ENCODE measurements around the gene ATP2A1.

Gene ATP2A1

GRCh38 chr16:28915181-28915580 lies 36.9 kb downstream of the ATP2A1 start:
- peak; percentile 67 for DNase-seq (ENCODE audit: low read depth)

DNA sequence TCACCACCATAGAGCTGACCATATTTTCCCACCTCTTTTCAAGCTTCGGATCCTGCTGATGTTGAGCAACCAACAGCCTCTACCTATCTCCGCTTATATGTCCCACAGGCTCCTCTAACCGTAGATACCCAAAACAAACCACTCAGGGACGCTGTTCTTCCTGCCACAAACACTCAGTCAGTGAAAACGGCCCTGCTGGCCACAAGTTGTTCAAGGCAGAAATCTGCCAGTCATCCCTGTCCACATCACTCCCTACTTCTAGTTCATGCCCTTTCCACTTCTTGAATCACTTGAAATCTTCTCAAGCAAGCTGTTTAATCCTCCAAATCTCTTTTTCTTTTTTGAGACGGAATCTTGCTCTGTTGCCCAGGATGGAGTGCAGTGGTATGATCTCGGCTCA lies 38.8 kb downstream of the ATP2A1 start:
- TF ChIP-seq, protein P1, sequence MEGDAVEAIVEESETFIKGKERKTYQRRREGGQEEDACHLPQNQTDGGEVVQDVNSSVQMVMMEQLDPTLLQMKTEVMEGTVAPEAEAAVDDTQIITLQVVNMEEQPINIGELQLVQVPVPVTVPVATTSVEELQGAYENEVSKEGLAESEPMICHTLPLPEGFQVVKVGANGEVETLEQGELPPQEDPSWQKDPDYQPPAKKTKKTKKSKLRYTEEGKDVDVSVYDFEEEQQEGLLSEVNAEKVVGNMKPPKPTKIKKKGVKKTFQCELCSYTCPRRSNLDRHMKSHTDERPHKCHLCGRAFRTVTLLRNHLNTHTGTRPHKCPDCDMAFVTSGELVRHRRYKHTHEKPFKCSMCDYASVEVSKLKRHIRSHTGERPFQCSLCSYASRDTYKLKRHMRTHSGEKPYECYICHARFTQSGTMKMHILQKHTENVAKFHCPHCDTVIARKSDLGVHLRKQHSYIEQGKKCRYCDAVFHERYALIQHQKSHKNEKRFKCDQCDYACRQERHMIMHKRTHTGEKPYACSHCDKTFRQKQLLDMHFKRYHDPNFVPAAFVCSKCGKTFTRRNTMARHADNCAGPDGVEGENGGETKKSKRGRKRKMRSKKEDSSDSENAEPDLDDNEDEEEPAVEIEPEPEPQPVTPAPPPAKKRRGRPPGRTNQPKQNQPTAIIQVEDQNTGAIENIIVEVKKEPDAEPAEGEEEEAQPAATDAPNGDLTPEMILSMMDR (conservative IDR thresholded peaks at IDR 0.05; ENCODE audit: control insufficient read depth, insufficient read depth, low read depth, low read length), result no peak
- no peak overlapping the region for H3K4me3 ChIP-seq (ENCODE audit: control insufficient read depth, low read depth, low read length)
- no peak for DNase-seq (ENCODE audit: low read depth)

More at GRCh38 chr16:28915181-28915580, 36.9 kb downstream of the ATP2A1 start:
- TF ChIP-seq, protein P1 (conservative IDR thresholded peaks at IDR 0.05; ENCODE audit: control insufficient read depth, insufficient read depth, low read depth, low read length), result no peak
- H3K4me3 ChIP-seq (ENCODE audit: control insufficient read depth, low read depth, low read length), result no peak overlapping the region

- TF ChIP-seq, protein P1 (conservative IDR thresholded peaks at IDR 0.05; ENCODE audit: control insufficient read depth, insufficient read depth, low read depth, low read length), result no peak
- no peak overlapping the region for H3K4me3 ChIP-seq (ENCODE audit: control insufficient read depth, low read depth, low read length)
- DNase-seq (ENCODE audit: low read depth), result no peak
These were observed 40.4 kb downstream of the ATP2A1 start for GRCh38 chr16:28918698-28919097.

DNA sequence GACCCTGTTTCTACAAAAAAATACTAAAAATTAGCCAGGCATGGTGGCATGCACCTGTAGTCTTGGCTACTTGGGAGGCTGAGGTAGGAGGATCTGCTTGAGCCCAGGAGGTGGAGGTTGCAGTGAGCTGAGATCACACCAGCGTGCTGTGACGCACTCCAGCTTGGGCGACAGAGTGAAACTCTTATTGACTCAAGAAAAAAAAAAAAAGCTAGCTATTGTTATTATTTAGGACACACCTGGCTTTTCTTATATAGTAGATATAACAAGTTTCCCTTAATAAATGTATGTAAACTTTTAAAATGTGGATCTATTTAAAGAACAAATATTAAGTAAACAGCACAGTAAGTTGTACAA lies 44.9 kb downstream of the ATP2A1 start:
- TF ChIP-seq, protein P1 (conservative IDR thresholded peaks at IDR 0.05; ENCODE audit: control insufficient read depth, insufficient read depth, low read depth, low read length), result no peak
- DNase-seq (ENCODE audit: low read depth), result no peak
- no peak overlapping the region for H3K4me3 ChIP-seq (ENCODE audit: control insufficient read depth, low read depth, low read length)

DNA sequence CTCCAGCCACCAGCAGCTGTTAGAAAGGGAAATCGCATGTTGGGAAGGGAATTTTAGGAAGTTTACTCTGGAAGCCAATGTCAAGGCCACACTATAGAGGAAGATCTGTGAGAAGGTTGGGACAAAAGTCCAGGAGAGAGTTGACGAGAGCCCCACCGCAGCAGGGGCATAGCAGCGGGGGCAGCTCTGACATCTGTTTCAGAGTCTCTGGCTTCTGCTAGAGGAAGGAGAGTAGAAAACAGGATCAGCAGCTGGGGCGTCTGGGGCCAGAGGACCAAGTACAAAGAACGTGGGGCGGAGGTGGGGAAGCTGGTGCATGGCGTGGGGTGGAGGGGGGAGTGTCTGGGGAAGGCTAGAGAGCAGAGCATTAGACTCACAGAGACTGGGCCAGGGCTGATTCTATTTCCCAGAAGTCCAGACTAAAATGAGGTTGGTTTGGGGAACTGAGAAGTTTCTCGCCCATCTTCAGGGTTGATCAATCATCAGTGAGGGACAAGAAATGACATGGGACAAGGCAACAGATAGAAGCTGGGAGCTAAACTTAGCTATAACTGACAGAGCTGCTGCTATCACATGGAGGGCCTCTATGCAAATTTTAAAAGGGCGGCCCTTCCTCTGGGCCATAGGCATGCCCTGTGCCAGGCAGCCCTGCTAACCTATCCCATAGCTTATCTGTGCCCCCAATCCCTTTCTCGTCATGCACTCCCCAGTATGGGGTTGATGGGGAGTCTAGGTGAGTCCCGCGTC lies 45.5 kb downstream of the ATP2A1 start:
- DNase-seq (ENCODE audit: low read depth), result no peak
- TF ChIP-seq, protein P1 (conservative IDR thresholded peaks at IDR 0.05; ENCODE audit: control insufficient read depth, insufficient read depth, low read depth, low read length), result no peak
- no peak overlapping the region for H3K4me3 ChIP-seq (ENCODE audit: control insufficient read depth, low read depth, low read length)

DNA sequence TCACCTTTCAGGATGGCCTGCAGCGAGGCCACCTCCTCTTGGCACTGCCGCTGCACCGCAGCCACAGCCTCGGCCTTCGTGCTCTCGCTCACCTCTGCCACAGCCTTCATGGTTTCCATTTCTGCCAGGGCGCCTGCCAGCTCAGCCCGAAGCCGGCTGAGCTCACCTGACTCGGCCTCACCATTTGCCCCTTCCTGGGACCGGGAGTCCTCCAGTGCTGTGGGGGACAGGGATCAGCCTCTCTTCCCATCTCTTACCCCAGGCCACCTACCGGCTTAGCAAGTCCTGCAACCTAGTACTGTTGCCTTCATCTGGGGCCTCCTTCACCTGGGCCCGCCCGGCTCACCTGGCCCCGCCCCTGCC lies 46.1 kb downstream of the ATP2A1 start:
- H3K4me3 ChIP-seq (ENCODE audit: control insufficient read depth, low read depth, low read length), result peak overlapping the region; percentile 78
- DNase-seq (ENCODE audit: low read depth), result no peak
- TF ChIP-seq, protein P1 (conservative IDR thresholded peaks at IDR 0.05; ENCODE audit: control insufficient read depth, insufficient read depth, low read depth, low read length), result no peak

Measured in fibroblast of mammary gland (primary cell).